Parathyroid adenoma (tissue), 2 donors: Measurements from ENCODE around the gene KRTAP5-3.

Source experiments
- H2AFZ ChIP-seq: fragments of 300-600 bp; sonication (generic); one replicate; pipeline ENCODE4 v1.7.0; 2017; ENCODE audit warnings: antibody characterized with exemption, mild to moderate bottlenecking
- H3K27ac ChIP-seq: fragments of 300-600 bp; sonication (generic); one replicate; pipeline ENCODE4 v1.7.0; 2017
- H3K27me3 ChIP-seq: fragments of 300-600 bp; sonication (generic); one replicate; pipeline ENCODE4 v1.7.0; 2017; ENCODE audit warnings: low read length; ENCODE audit not compliant: control insufficient read depth, insufficient read depth
- H3K36me3 ChIP-seq: fragments of 300-600 bp; sonication (generic); one replicate; pipeline ENCODE4 v1.7.0; 2017; ENCODE audit warnings: low read length; ENCODE audit not compliant: control insufficient read depth, insufficient read depth
- H3K4me1 ChIP-seq: fragments of 300-600 bp; sonication (generic); one replicate; pipeline ENCODE4 v1.7.0; 2017; ENCODE audit warnings: control low read depth
- H3K4me2 ChIP-seq: fragments of 300-600 bp; sonication (generic); one replicate; pipeline ENCODE4 v1.7.0; 2017; ENCODE audit warnings: low read length
- H3K4me3 ChIP-seq: fragments of 300-600 bp; sonication (generic); one replicate; pipeline ENCODE4 v1.7.0; 2017; ENCODE audit warnings: low read depth, low read length
- H3K79me2 ChIP-seq: fragments of 300-600 bp; sonication (generic); one replicate; pipeline ENCODE4 v1.7.0; 2017; ENCODE audit warnings: control low read depth
- H3K9ac ChIP-seq: fragments of 300-600 bp; sonication (generic); one replicate; pipeline ENCODE4 v1.7.0; 2017; ENCODE audit warnings: mild to moderate bottlenecking
- H3K9me3 ChIP-seq: fragments of 300-600 bp; sonication (generic); one replicate; pipeline ENCODE4 v1.7.0; 2017; ENCODE audit warnings: low read length; ENCODE audit not compliant: control insufficient read depth
- CTCF ChIP-seq: fragments of 300-600 bp; sonication (generic); IDR thresholded peaks from one replicate; pipeline ENCODE4 v1.7.0; 2017; ENCODE audit warnings: antibody characterized with exemption, mild to moderate bottlenecking
- donor health status: primary hyperparathyroidism.

The KRTAP5-3 gene

GRCh38 chr11:1565173-1565903, 42.9 kb downstream of the KRTAP5-3 start:
- Histone ChIP-seq H3K79me2 (no peaks in the 10 kb centered on the region), H3K27ac (no peak overlapping the region), H3K9ac (no peak overlapping the region), H2AFZ (no peak overlapping the region), H3K4me3 (no peak overlapping the region), H3K27me3 (no peaks in the 10 kb centered on the region), H3K36me3 (no peaks in the 10 kb centered on the region), H3K9me3 (no peaks in the 10 kb centered on the region), H3K4me2 (no peak overlapping the region), H3K4me1 (no peaks in the 10 kb centered on the region)
- TF ChIP-seq CTCF = no peak

- Histone ChIP-seq H3K27ac (no peak overlapping the region), H3K27me3 (no peaks in the 10 kb centered on the region), H3K4me1 (no peaks in the 10 kb centered on the region)
Measured at GRCh38 chr11:1564535-1565172, 43.6 kb downstream of the KRTAP5-3 start.

GRCh38 chr11:1563697-1564534, 44.3 kb downstream of the KRTAP5-3 start:
- Histone ChIP-seq H3K4me3 (no peak overlapping the region), H3K79me2 (no peaks in the 10 kb centered on the region), H3K9me3 (no peaks in the 10 kb centered on the region), H3K4me1 (no peaks in the 10 kb centered on the region), H3K27ac (no peak overlapping the region), H3K4me2 (no peak overlapping the region), H3K36me3 (no peaks in the 10 kb centered on the region), H3K27me3 (no peaks in the 10 kb centered on the region), H3K9ac (no peak overlapping the region), H2AFZ (no peak overlapping the region)
- no peak for TF ChIP-seq CTCF

More at GRCh38 chr11:1564535-1565172, 43.6 kb downstream of the KRTAP5-3 start:
- Histone ChIP-seq H3K36me3 (no peaks in the 10 kb centered on the region), H3K9me3 (no peaks in the 10 kb centered on the region), H2AFZ (no peak overlapping the region), H3K4me3 (no peak overlapping the region), H3K9ac (no peak overlapping the region), H3K79me2 (no peaks in the 10 kb centered on the region), H3K4me2 (no peak overlapping the region)
- TF ChIP-seq CTCF = no peak

- no peaks in the 10 kb centered on the region for H3K9me3 ChIP-seq
- no peak overlapping the region for H3K9ac ChIP-seq
- no peak overlapping the region for H3K27ac ChIP-seq
- no peaks in the 10 kb centered on the region for H3K79me2 ChIP-seq
- no peak overlapping the region for H3K4me3 ChIP-seq
- no peak overlapping the region for H3K4me2 ChIP-seq
- no peak for TF ChIP-seq CTCF
- no peaks in the 10 kb centered on the region for H3K4me1 ChIP-seq
- H2AFZ ChIP-seq = no peak overlapping the region
- H3K27me3 ChIP-seq = no peaks in the 10 kb centered on the region
- no peaks in the 10 kb centered on the region for H3K36me3 ChIP-seq
Measured at GRCh38 chr11:1563149-1563638, 45.1 kb downstream of the KRTAP5-3 start.
